GM19238 (cell line): Measurements from ENCODE around the gene PPFIA2.

Source experiments
- DNase-seq: peaks from one replicate; pipeline ENCODE4 v3.0.0; 2011; ENCODE audit warnings: low spot score; ENCODE audit not compliant: insufficient read length

The PPFIA2 gene

GRCh38 chr12:81354327-81354932 is 404.7 kb downstream of the PPFIA2 start:
- DNase-seq, result no peak

- no peak for DNase-seq
Measured at GRCh38 chr12:81350309-81350708, 408.8 kb downstream of the PPFIA2 start.

- DNase-seq, result no peak
Measured at GRCh38 chr12:81347404-81347803, 411.7 kb downstream of the PPFIA2 start.

- no peak for DNase-seq
Measured at GRCh38 chr12:81340910-81341309, 418.2 kb downstream of the PPFIA2 start.

GRCh38 chr12:81339071-81339470 is 420.1 kb downstream of the PPFIA2 start:
- DNase-seq, result no peak

- DNase-seq, result no peak
Measured at GRCh38 chr12:81337886-81338285, 421.3 kb downstream of the PPFIA2 start.

- DNase-seq, result no peak
Measured at GRCh38 chr12:81333812-81334211, 425.3 kb downstream of the PPFIA2 start.

- DNase-seq, result no peak
Measured at GRCh38 chr12:81332054-81332453, 427.1 kb downstream of the PPFIA2 start.

GRCh38 chr12:81330480-81330879 is 428.7 kb downstream of the PPFIA2 start:
- no peak for DNase-seq

GRCh38 chr12:81329085-81329484 is 430.1 kb downstream of the PPFIA2 start:
- DNase-seq, result no peak

GRCh38 chr12:81327425-81327824 is 431.7 kb downstream of the PPFIA2 start:
- no peak for DNase-seq

GRCh38 chr12:81325086-81325485 is 434.1 kb downstream of the PPFIA2 start:
- no peak for DNase-seq

- DNase-seq, result no peak
Measured at GRCh38 chr12:81314903-81315531, 444.1 kb downstream of the PPFIA2 start.

- DNase-seq, result no peak
Measured at GRCh38 chr12:81303935-81304334, 455.2 kb downstream of the PPFIA2 start.

GRCh38 chr12:81300454-81300853 is 458.7 kb downstream of the PPFIA2 start:
- no peak for DNase-seq

GRCh38 chr12:81297601-81298000 is 461.5 kb downstream of the PPFIA2 start:
- no peak for DNase-seq

- DNase-seq, result no peak
Measured at GRCh38 chr12:81296556-81297305, 462.4 kb downstream of the PPFIA2 start.

- no peak for DNase-seq
Measured at GRCh38 chr12:81295251-81295650, 463.9 kb downstream of the PPFIA2 start.

GRCh38 chr12:81294325-81295190 is 464.6 kb downstream of the PPFIA2 start:
- DNase-seq, result no peak

- no peak for DNase-seq
Measured at GRCh38 chr12:81288651-81289050, 470.5 kb downstream of the PPFIA2 start.

GRCh38 chr12:81284137-81284536 is 475.0 kb downstream of the PPFIA2 start:
- DNase-seq, result no peak
